Muscle layer of duodenum (tissue), 2 donors: ENCODE data around the gene SPACDR.
"Not testable (repeated sequence)": the region's sequence is repeated elsewhere in the genome, so short reads cannot be mapped to it uniquely, and the experiment has no call there.

Experiments
- H3K27ac ChIP-seq: one replicate; pipeline ENCODE4 v1.7.0; 2013; ENCODE audit warnings: mild to moderate bottlenecking, low read length
- H3K27me3 ChIP-seq: one replicate; pipeline ENCODE4 v1.7.0; 2013; ENCODE audit warnings: low read depth, mild to moderate bottlenecking, control low read depth, low read length
- H3K36me3 ChIP-seq, 2 donors: one replicate each; pipeline ENCODE4 v1.7.0; 2013; ENCODE audit warnings: low read length in 2 of 2, control low read depth in 1 of 2, mild to moderate bottlenecking in 1 of 2; ENCODE audit not compliant: insufficient read depth in 2 of 2, control insufficient read depth in 1 of 2
- H3K4me1 ChIP-seq, 2 donors: one replicate each; pipeline ENCODE4 v1.7.0; 2013; ENCODE audit warnings: low read length in 2 of 2, mild to moderate bottlenecking in 2 of 2, control low read depth in 1 of 2, moderate library complexity in 1 of 2; ENCODE audit not compliant: insufficient read depth in 2 of 2, control insufficient read depth in 1 of 2
- H3K4me3 ChIP-seq, 2 donors: one replicate each; pipeline ENCODE4 v1.7.0; 2013; ENCODE audit warnings: low read length in 2 of 2, low read depth in 1 of 2, mild to moderate bottlenecking in 1 of 2
- H3K9me3 ChIP-seq, 2 donors: one replicate each; pipeline ENCODE4 v1.7.0; 2013; ENCODE audit warnings: low read length in 2 of 2, control low read depth in 1 of 2, mild to moderate bottlenecking in 1 of 2; ENCODE audit not compliant: control insufficient read depth in 1 of 2
- donor health status: healthy.

Gene SPACDR

DNA sequence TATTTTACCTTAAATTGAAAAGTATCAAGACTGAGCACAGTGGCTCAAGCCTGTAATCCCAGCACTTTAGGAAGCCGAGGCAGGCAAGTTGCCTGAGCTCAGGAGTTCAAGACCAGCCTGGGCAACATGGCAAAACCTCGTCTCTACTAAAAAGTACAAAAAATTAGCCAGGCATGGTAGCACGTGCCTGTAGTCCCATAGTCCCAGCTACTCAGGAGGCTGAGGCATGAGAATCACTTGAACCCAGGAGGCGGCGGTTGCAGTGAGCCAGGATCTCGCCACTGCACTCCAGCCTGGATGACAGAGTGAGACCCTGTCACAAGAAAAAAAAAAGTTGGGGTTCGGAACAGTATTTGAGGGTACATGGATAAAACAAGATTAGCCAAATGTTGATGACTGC lies 24.8 kb downstream of the SPACDR start:
- not testable (repeated sequence) for H3K27me3 ChIP-seq, H3K27ac ChIP-seq, H3K9me3 ChIP-seq, H3K4me3 ChIP-seq, H3K36me3 ChIP-seq
- H3K4me1 ChIP-seq, result peaks cover 0 to 19% of the 10 kb centered on the region in 2 donors

DNA sequence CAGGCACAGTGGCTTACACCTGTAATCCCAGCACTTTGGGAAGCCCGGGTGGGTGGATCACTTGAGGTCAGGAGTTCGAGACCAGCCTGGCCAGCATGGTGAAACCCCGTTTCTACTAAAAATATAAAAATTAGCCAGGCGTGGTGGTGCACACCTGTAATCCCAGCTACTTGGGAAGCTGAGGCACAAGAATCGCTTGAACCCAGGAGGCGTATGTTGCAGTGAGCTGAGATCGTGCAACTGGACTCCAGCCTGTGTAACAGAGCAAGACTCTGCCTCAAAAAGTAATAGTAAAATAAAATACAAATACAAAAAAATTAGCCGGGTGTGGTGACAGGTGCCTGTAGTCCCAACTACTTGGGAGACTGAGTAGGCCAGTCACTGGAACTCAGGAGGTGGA lies 25.3 kb downstream of the SPACDR start:
- not testable (repeated sequence) for H3K27me3 ChIP-seq, H3K36me3 ChIP-seq, H3K27ac ChIP-seq, H3K9me3 ChIP-seq, H3K4me3 ChIP-seq
- H3K4me1 ChIP-seq, result peaks cover 0 to 19% of the 10 kb centered on the region in 2 donors

- Histone ChIP-seq H3K27ac (no peak overlapping the region), H3K4me1 (peaks cover 0 to 19% of the 10 kb centered on the region in 2 donors), H3K27me3 (no peaks in the 10 kb centered on the region), H3K9me3 (no peaks in the 10 kb centered on the region), H3K36me3 (peaks cover 15% of the 10 kb centered on the region in 2 donors), H3K4me3 (no peak overlapping the region)
These were observed 25.9 kb downstream of the SPACDR start for GRCh38 chr7:100438172-100438571.

- Histone ChIP-seq H3K27ac (no peak overlapping the region), H3K9me3 (no peaks in the 10 kb centered on the region), H3K27me3 (no peaks in the 10 kb centered on the region), H3K36me3 (peaks cover 16 to 23% of the 10 kb centered on the region in 2 donors), H3K4me1 (peaks cover 0 to 17% of the 10 kb centered on the region in 2 donors), H3K4me3 (peak overlapping the region in 1 of 2 donors; percentile 80)
These were observed 26.6 kb downstream of the SPACDR start for GRCh38 chr7:100437150-100438100.

DNA sequence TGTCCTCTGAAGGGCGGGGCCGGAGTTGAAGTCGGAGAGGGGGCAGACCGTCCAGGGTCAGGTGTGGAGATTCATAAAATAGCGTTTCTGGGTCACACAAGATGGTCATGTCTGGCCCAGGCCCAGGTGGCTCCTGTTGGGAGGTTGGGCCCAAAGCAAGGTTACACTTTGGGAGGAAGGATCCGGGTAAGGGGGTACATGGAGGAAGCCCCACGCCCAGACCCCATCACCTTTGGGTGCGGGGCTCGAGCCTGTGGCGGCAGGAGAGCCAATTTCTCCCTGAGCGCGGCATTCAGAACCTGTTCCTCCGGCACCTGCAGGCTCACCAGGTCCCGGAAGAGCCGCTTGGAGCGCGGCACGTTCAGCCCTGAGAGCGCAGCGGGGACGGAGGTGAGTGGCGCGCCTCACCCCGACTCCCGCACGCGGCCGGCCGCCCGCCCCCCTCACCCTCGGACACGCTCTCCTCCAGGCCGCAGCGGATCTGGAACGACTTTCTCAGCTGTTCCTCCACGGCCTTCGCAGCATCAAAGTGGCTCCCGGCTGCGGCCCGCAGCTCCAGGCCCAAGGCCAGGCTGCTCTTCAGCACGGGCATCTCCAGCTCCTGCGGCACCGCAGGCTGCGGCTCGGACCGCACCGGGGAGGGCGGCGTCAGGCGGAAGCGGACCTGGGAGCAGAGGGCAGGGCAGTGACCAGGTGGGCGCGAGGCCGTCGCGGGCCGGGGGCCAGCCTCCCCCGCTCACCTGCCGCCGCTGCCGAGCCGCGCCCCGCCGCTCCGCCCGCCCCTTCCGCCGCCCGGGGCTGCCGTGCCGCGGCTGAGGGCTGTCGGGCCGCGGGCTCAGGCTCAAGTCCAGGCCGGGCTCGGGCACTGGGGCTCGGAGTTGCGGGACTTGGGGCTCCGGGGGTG lies 28.4 kb downstream of the SPACDR start:
- Histone ChIP-seq H3K27me3 (no peaks in the 10 kb centered on the region), H3K4me3 (peak overlapping the region; percentile 61 to 80), H3K27ac (peak overlapping the region; percentile 77), H3K9me3 (no peaks in the 10 kb centered on the region), H3K4me1 (peaks cover 0 to 35% of the 10 kb centered on the region in 2 donors), H3K36me3 (peaks cover 16 to 28% of the 10 kb centered on the region in 2 donors)

- peaks cover 0 to 39% of the 10 kb centered on the region in 2 donors for H3K4me1 ChIP-seq
- no peaks in the 10 kb centered on the region for H3K27me3 ChIP-seq
- H3K9me3 ChIP-seq, result no peaks in the 10 kb centered on the region
- peak overlapping the region; percentile 77 for H3K27ac ChIP-seq
- H3K4me3 ChIP-seq, result peak overlapping the region; percentile 61 to 80
- peaks cover 16 to 28% of the 10 kb centered on the region in 2 donors for H3K36me3 ChIP-seq
These were observed 29.5 kb downstream of the SPACDR start for GRCh38 chr7:100434297-100435144.

DNA sequence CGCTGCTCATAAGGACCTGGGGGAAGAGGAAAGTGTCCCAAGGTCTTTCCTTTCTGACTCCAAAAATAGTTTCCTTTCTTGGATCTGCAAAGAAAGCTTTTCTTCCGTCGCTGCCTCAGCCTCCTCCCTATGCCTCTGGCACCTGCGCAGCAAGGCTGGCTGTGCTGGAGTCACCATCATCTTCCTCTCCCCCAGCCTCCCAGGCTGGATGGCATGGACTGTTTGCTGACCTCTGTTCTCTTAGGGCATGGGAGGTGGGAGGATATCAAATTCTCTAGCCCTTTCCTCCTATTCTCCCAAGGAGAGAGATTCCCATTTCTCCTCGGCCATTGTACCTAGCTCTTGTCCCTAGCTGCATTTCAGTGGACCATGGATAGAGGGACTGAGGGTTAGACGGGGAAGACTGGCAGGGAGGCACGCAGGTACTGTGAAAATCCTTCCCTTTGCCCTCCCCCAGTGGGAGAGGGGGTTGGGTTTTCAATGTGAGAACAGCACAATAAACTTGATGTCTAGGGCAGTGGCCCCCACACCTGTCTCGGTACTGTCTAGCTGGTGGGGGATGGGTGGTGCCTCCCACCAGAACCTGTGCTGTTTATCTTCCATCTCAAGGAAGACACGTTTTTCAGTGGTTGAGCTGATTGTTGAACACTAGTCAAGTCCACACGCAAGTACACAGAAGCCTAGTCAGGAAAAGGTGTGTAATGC lies 30.3 kb downstream of the SPACDR start:
- no peak overlapping the region for H3K4me3 ChIP-seq
- no peak overlapping the region for H3K27ac ChIP-seq
- H3K4me1 ChIP-seq, result peaks cover 0 to 39% of the 10 kb centered on the region in 2 donors
- H3K27me3 ChIP-seq, result no peaks in the 10 kb centered on the region
- H3K9me3 ChIP-seq, result no peaks in the 10 kb centered on the region
- H3K36me3 ChIP-seq, result peaks cover 20 to 28% of the 10 kb centered on the region in 2 donors

DNA sequence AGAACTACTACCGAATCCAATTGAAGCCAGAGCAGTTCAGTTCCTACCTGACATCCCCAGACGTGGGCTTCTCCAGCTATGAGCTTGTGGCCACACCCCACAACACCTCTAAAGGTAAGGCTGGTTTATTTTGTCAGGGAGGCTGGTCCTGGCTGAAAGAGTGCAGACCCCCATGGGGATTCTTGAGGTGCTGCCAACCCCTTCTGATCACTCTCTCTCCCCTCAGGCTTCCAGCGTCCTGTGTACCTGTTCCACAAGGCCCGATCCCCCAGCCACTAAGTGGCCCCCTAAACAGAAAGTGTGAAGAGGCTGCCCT lies 30.8 kb downstream of the SPACDR start:
- Histone ChIP-seq H3K4me3 (no peak overlapping the region), H3K27ac (no peak overlapping the region), H3K27me3 (no peaks in the 10 kb centered on the region), H3K9me3 (no peaks in the 10 kb centered on the region), H3K4me1 (peaks cover 0 to 39% of the 10 kb centered on the region in 2 donors), H3K36me3 (peaks cover 25 to 28% of the 10 kb centered on the region in 2 donors)

- no peak overlapping the region for H3K27ac ChIP-seq
- H3K4me3 ChIP-seq, result no peak overlapping the region
- no peaks in the 10 kb centered on the region for H3K9me3 ChIP-seq
- peaks cover 26 to 28% of the 10 kb centered on the region in 2 donors for H3K36me3 ChIP-seq
- no peaks in the 10 kb centered on the region for H3K27me3 ChIP-seq
- peaks cover 0 to 42% of the 10 kb centered on the region in 2 donors for H3K4me1 ChIP-seq
These were observed 31.3 kb downstream of the SPACDR start for GRCh38 chr7:100432621-100433275.

DNA sequence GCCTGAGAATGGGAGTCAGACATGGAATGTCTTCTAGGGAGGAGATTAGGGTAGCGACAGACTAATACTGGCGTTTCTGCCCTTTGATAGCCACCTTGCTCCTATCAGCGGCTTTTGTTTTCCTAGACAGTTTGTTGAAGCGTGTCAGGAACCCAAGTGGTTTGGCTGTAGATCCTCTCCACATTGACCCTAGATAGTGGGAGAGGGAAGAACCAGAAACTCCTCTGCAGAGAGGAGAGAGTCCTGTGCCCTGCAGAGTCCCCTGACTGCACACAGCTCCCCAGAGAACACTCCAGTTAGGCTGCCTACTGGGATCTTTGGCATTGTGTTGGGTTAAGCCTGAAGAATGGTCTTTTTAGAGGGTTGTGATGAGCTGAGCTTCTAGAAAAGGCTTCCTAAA lies 32.0 kb downstream of the SPACDR start:
- Histone ChIP-seq H3K27ac (no peak overlapping the region), H3K4me3 (no peak overlapping the region), H3K4me1 (peaks cover 0 to 44% of the 10 kb centered on the region in 2 donors), H3K9me3 (no peaks in the 10 kb centered on the region), H3K36me3 (peaks cover 26 to 28% of the 10 kb centered on the region in 2 donors), H3K27me3 (no peaks in the 10 kb centered on the region)
